DMS153 (cell line): ENCODE measurements around the gene CSDE1.

ENCODE experiments used
- DNase-seq: peaks from one replicate; lab custom pipeline; 2025; lab: John Stamatoyannopoulos, UW

The CSDE1 gene

DNA sequence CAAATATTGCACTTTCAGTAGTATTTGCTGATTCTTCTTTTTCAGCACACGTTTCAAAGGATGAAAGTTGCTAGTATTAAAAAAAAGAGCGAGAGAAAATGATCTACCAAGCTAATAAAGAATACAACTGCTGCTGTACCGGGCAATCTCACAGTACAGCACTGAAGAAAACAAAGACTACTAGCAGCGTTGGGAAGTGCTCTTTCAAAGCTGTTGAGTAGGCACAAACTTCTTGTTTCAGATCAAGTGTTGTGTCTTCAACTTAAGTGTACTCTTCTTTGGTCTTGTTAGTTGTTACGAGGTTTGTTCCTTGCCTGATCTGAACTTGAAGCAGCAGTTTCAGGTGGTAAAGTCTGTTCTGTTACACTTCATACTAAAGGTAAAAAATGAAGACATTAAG is 7.9 kb downstream of the CSDE1 start:
- DNase-seq = no peak

DNA sequence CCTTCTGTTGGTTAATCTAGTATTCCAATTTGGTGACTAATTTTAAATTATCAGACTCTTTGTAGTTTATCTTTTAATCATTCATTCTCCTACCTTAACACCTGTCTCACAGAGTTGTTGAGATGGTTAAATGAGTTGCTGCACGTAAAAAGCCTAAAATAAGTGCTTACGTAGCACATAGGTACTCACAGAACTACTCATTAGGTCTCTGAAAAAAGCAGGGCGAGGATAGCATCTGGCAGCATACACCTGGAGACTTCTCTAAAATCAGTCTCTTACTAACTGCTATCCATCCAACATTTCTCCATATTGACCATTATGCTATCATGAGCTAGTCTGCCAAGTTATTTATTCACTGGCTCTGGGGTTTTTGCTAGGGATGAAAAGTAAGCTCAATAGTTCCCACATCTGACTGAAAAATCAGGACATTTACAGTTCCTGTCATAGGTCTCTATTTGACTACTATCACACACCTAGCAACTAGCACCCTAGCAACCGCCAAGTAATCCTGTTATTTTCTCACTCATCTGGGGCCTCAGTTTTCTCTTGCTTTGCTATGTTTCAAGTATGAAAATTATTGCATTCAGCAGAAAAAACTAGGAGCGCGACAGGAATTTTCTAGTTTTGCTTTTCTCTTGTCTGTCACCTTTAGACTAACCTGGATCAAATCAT is 11.2 kb downstream of the CSDE1 start:
- DNase-seq = no peak

DNA sequence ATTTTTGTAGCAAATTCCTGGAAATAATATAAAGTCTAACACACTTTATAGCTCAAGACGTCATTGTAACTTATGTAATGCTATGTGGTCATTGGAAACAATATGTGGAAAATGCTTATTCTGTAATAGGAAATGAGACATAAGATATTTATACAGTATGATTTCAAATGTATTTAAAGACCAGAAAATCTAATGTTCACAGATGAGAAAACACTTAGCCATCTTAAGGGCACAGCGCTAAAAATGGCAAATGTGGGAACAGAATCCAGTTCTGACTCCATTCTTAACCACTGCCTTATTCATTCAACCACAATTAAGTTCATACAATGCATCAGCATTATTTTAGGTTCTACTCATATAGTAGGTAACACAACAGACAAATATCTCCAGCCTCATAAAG is 12.5 kb downstream of the CSDE1 start:
- no peak for DNase-seq

DNA sequence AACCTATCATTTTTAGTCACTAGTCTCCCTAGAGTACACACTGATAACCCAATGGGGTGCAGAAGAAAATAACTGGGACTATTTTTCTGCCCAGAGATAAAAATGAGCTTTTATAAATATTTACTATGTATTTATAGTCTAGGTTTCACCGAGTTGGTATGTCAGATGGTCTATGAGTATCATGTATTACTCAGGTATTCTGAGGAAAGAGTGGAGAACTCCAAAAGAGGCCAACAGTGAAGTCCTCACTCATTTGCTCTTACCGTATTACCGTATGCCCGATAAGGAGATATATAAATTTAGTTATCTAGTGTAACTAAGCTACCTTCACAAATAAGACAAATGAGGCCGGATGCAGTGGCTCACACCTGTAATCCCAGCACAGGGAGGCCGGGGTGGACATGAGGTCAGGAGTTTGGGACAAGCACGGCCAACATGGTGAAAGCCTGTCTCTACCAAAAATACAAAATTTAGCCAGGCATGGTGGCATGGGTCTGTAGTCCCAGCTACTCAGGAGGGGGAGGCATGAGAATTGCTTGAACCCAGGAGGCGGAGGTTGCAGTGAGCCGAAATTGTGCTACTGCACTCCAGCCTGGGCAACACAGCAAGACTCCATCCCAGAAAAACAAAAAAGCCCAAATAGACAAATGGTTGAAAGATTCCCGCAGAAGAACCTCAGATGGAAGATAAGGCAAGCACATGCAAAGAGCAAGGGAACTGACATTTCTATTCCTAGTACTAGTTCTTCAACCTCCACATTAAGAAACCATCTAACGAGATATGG is 15.6 kb downstream of the CSDE1 start:
- DNase-seq = no peak

DNA sequence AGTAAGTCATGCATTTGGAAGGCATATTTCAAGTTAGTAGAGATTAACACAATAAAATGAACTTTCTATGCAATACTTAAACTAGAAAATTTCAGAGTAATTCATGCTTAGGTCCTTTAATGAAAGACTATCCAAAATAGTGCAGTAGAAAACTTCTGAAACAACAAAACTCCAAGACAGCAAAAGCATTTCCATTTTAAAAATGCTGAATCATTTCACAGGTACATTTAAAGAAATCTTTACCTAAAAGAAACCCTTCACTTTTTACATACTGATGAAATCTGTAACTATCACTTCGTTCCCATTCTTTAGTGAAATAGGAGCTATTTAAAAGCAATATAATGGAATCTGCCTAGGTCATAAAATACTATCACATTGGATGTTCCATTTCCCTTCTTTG is 17.5 kb downstream of the CSDE1 start:
- DNase-seq = no peak

DNA sequence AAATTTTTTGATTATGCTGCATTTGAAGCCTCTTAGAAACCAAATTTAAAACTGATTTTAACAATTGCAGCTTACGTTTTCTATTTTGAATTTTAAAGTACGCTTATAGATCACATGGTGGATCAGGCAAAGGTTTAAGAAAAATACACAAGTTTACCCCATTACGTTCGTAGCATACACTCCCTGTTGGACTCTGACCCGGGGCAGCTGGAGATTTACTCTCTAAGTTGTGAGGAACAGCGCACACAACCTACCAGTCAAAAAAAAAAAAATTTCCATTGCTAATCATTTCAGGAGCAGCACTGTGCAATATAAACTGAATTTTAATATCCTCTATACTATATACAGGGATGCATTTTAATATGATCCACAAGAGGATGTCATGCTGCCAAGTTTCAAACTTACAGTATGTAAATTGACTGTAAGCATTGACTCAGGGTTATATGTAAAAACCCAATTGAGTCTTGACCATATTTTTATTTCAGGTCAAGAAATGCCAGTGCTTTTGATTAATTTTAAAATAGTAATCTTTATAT is 20.4 kb downstream of the CSDE1 start:
- DNase-seq = no peak

DNA sequence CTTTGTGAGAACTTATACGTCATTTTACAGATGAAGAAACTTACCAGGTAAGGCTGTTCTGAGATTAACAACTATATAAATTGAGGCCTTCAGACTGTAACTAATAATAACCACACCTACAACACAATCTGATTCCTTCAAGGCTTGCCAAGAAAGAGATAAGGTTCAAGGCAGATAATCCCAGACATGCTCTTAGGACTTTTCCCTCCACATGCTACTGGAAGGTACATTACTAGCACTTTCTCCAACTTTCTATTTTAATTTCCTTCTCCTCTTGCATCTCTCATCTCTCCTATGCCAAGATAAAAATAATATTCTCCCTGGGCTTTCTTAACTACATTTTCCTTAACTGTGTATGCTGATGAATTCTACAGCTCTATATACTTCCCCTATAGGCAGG is 22.3 kb downstream of the CSDE1 start:
- DNase-seq = no peak

DNA sequence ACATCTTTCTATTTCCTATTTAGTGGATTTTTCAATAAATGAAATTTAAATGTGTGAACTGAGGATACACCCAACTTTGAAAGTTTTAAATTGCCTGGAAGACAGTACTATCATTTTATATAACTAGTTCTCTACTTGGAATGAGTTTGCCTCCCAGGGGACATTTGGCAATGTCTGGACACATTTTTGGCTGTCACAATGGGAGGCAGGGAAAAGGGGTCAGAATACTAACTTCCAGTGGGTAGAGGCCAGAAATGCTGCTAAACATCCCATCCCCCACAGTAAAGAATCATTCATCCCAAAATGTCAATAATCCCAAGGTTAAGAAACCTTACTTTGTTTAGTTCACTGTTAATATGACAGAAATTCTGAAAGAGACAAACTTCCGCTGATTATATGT is 28.0 kb downstream of the CSDE1 start:
- no peak for DNase-seq

DNA sequence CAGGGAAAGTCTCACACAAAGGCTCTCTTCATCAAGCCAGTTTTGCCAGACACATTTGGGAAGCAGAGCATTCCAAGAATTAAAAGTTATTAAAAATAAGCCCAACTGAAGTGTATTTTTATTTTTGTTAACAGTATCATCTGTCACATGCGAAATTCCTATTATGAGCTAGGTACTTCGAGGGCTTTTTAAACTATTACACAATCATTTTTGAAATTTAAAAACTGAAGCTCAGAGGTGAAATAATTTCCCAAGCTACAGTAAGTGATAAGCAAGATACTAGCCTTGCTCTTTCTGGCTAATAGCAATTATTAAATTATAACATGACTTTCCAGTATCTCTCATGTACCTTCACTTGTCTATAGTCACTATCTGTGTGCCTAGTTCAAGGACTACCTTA is 29.2 kb downstream of the CSDE1 start:
- no peak for DNase-seq

DNA sequence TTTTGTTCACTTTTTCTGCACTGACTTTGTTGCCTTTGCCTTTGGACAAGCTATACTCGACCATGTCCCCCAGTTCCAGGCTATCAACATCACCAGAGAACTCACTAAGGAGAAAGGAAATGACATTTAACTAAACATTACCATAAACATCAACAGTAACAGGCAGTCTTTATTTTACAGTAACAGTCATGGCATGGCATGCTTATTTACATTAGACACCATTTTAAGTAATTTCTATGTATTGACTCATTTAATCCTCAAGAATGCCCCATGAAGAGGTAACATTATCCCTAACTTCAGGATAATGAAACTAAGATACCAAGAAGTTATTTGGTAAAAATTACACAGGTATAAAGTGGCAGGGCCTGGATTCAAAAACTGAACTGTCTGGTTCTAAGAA is 32.6 kb downstream of the CSDE1 start:
- no peak for DNase-seq

DNA sequence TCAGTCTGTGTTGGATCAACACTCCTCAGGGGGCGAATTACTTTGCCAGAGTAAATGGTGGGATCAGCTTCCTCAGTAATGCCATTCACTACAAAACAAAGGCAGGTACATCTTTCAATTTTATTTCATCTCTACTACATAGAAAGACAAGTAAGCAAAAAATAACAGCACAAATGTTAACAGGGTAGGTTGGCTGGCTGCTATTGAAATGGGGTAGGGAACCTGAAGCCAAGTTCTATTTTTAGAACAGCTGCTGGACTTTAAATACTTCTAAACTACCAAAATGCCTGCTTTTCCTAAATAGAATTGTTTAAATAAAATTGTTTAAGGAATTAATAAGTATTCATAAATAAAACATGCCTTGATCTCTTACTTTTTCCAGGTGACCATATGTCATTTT is 33.9 kb downstream of the CSDE1 start:
- no peak for DNase-seq

DNA sequence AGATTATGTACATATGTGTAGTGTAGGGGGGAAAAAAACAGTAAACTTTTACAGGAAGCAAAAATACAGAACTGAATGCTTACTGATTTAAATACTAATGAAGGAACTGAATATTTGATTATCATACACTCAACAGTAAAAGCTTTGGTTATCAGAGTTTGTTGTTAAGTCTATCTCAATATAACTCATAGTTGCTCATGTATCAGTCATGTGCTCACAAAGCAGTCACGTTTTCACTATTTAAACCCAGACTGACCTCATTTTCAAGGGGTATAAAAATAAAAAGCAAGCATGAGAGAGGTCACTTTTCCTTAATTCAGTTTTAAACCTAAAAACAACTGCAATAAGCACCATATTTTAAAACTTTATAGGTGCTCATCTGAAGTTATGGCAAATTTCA is 34.3 kb downstream of the CSDE1 start:
- DNase-seq = no peak

DNA sequence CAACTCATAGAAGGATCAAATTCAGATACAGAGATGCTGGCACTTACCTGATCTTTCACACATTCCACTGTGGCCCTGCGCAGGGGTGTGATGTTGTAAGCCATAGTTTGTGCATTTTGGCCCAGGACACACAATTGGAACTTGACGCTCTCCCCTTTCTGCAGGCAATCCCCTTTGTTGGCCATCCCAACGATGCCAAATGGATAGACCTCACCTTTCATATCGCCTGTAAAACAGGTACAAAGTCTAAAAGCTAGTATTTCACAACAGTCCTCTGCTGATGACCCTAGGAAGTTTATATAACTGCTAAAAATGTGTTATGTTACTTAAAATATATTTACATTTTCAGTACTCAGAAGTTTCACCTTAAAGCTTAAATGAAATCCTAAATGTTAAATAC is 37.3 kb downstream of the CSDE1 start:
- no peak for DNase-seq

DNA sequence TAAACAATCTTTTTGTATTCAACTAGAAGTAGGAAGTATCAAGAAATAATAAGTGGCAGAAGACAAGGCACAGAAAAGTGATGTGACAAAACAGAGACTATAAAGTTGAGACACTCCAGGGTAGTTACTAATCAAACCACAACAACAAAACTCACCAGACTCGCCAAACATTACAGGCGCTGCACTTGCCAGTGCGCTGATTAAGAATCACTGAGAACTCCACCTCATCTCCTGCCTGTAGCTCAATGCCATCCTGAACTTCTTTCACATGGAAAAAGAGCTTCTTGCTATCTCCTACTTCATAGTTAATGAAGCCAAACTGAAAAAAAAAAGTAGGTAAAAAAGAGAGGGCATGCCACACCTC is 38.4 kb downstream of the CSDE1 start:
- DNase-seq = no peak

DNA sequence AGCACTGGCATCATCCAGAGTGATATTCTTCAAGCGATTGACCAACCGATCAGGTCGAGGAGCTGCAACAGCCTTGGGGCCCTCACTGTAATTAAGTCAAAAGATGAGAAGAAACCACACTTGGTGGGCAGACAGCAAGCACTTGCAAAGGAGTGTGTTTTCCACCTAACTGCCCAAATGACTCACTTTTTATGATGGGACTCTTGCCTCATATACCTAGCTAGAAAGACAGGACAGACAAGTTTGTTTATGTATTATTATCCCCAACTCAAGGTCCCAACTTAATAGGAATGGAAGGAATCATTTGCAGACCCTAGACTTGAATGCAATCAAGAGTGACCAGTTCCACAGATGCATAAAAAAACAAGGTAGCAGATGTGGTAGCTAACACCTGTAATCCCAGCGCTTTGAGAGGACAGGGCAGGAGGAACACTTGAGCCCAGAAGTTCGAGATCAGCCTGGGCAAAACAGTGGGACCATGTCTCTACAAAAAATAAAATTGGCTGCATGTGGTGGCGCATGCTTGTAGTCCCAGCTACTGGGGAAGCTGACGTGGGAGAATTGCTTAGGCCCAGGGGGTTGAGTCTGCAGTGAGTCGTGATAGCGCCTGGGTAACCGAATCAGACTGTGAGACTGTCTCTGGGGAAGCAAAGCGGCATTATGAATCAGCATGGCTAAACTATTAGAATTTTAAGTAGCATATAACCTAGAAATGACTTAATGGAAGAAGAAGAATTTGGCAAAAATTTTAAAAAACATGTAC is 38.9 kb downstream of the CSDE1 start:
- DNase-seq = no peak

DNA sequence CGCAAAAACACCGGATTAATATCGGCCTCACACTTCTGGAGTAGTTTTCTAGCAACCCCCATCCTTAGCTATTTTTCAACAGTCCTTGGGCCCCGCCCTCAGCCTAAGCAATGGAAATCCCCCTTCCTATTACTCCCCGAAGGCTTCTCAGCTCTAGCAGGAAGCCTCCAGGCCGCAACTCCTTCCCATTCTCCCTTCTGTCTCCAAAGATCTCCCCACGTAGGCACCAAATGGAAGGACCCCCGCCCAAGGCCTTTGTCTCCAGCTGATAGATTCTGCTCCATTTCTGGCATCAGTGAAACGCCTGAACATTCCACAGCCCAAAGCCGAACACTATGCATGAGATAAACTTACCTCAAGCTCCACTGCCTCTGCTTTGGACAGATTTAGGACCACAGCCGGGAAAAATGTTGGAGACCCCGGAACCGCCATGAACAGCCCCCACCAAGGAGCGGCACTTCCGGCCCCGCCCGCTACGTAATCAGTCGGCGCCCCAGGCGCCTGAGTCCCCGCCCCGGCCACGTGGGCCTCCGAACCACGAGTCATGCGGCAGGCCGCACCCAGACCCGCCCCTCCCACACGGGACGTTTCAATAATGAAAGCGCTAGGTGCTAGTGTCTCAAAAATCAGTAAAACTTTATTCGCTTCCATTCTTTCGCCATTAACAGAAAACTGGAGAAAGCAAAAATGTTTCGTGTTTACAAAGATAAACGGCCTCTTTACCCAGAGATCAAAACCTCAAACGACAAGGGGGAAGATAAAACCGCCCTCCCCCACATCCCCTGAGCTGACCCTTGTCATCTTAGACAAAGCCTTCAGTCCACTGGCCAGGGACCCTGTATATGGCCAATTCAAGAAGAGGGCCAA is 41.2 kb downstream of the CSDE1 start, which contains the start of gene NRAS:
NRAS (minus strand) TSS at position 468 of the 867 bp plus-strand sequence. CDS start 611 bp downstream, outside the sequence.
- peak; percentile 81 for DNase-seq

DNA sequence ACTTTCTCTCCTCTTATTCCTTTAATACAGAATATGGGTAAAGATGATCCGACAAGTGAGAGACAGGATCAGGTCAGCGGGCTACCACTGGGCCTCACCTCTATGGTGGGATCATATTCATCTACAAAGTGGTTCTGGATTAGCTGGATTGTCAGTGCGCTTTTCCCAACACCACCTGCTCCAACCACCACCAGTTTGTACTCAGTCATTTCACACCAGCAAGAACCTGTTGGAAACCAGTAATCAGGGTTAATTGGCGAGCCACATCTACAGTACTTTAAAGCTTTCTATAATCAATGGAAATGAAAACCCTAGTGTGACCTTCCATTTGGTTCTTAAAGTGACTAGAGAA is 41.9 kb downstream of the CSDE1 start:
- no peak for DNase-seq

DNA sequence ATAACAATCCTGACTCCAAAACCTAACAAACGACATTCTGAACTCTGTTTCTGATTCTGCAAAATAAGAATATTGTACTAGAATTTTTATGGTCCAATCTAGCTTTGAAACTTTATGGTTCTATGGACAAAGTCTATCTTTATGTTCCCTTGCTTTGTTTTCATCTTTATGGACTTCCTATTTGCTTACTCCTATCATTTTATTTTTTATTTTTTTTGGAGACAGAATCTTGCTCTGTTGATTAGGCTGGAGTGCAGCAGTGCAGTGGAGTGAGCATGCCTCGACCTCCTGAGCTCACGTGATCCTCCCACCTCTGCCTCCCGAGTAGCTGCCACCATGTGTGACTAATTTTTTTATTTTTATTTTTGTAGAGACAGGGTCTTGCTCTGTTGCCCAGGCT is 44.8 kb downstream of the CSDE1 start:
- no peak for DNase-seq

DNA sequence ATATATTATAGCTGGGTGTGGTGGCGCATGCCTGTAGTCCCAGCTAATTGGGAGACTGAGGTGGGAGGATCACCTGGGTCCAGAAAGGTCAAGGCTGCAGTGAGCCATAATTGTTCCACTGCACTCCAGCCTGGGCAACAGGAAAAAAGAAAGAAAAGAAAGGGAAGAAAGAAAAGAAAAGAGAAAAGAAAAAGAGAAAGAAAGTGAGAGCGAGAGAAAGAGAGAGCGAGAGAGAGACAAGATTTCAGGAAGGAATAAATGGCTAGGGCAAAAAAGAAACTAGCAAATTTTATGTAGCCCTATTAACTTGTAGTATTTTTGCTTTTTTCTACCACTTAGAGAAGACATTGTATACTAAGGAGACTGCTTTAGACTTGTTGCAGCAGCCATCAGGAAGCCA is 47.4 kb downstream of the CSDE1 start:
- DNase-seq = no peak

DNA sequence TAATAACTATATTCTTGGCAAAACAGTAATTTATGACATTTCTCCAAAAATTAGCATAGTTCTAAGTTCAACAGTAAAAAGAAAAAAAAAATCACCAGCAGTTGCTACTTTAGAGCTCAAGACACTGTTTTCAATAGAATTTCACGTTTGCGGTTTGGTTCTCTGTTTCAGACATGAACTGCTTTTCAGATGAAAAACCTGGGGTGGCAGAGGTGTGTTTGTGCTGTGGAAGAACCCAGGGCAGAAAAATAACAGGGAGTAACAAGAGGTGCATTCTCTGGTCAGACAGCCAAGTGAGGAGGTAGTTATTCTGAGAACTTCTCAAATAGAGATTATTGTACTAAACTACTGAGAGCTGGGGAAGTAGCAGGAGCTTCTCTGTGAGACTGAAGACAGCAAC is 50.2 kb downstream of the CSDE1 start:
- DNase-seq = no peak

DNA sequence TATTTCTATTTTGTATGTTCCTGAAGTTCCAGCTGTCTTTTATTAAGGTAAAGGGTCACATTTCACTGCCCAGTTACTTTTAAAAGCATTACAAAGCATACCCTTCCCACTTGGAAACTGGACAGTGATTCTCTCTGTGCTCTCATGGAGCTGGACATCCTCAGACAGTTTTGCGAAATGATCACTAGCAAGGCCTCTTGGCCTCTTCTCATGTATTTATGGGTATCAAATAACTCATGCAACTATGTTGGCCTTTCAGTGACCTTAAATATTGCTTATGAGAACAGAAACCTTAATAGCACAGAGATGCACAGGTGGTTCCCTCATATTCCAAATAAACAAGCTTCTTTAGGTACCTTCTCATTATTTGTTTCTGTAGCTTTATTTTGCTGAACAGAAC is 54.5 kb downstream of the CSDE1 start:
- DNase-seq = no peak

DNA sequence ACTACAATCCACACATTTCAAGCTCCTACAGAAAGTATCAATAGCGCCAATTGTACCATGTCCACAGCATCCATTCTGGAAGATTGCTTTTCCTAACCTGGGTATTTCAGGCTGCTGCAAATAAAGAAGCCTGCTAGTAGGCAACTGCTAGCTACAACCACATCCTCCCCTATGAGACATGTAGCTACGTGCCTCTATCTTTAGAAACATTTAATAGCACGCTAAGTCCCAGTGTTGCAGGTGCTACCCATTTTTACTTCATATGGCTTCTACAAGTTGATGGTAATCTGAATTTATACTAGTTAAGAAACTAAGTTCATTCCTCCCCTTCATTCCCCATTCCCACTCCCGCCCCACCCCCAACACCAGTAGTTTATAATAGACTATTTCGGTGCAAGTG is 55.0 kb downstream of the CSDE1 start:
- DNase-seq = no peak
